Small intestine (tissue), 7 donors: ENCODE results near the gene ZNF318. TPM values are rescaled to one million over a fixed set of nuclear protein-coding genes. Genes with fewer than 3 reads are reported as not detected.

Experiments used
- DNase-seq, 2 donors: peaks; one replicate each; pipeline versions ENCODE4 v3.0.0 to v3.0.0-alpha.2; 2013
- FAIRE-seq: peaks from 2 replicates; lab custom pipeline; 2012; peaks lifted over from hg19 to GRCh38; lab: Jason Lieb, UNC
- H3K27ac ChIP-seq, 3 donors: one replicate each; pipeline ENCODE4 v1.5.1; 2013; ENCODE audit warnings: low read length in 2 of 3, mild to moderate bottlenecking in 2 of 3, control low read depth in 1 of 3, inconsistent platforms in 1 of 3, low read depth in 1 of 3, moderate library complexity in 1 of 3
- H3K27me3 ChIP-seq, 3 donors: one replicate each; pipeline ENCODE4 v1.6.1; 2013; ENCODE audit warnings: low read length in 3 of 3, inconsistent platforms in 1 of 3; ENCODE audit not compliant: control insufficient read depth in 3 of 3, insufficient read depth in 3 of 3
- H3K36me3 ChIP-seq, 3 donors: one replicate each; pipeline ENCODE4 v1.6.1; 2013; ENCODE audit warnings: low read length in 3 of 3, inconsistent platforms in 1 of 3, low read depth in 1 of 3, mild to moderate bottlenecking in 1 of 3, moderate library complexity in 1 of 3; ENCODE audit not compliant: control insufficient read depth in 3 of 3, insufficient read depth in 2 of 3
- H3K4me1 ChIP-seq, 3 donors: one replicate each; pipeline ENCODE4 v1.6.1; 2013; ENCODE audit warnings: low read length in 2 of 3, inconsistent platforms in 1 of 3, low read depth in 1 of 3, mild to moderate bottlenecking in 1 of 3, moderate library complexity in 1 of 3; ENCODE audit not compliant: control insufficient read depth in 3 of 3, insufficient read depth in 2 of 3
- H3K4me3 ChIP-seq, 3 donors: one replicate each; pipeline ENCODE4 v1.5.1; 2013; ENCODE audit warnings: low read length in 3 of 3, control low read depth in 1 of 3, inconsistent platforms in 1 of 3, low read depth in 1 of 3, mild to moderate bottlenecking in 1 of 3, moderate library complexity in 1 of 3
- H3K9me3 ChIP-seq, 2 donors: one replicate each; pipeline ENCODE4 v1.6.1; 2013; ENCODE audit warnings: low read depth in 1 of 2, low read length in 1 of 2; ENCODE audit not compliant: control insufficient read depth in 2 of 2, insufficient read depth in 1 of 2
- WGBS, 3 donors: extraction: QIAGEN DNeasy Blood & Tissue Kit; methylation state at CpG; one replicate each; pipeline ENCODE4 v1.1.7; 2013; 5-methylcytosine and 5-hydroxymethylcytosine counted together
- polyA plus RNA-seq, 4 donors: library from polyadenylated mRNA; stranded (reverse) in 3 of 4; unstranded in 1 of 4; fragments of 200-250 nt in 3 of 4; fragments of 120-200 nt in 1 of 4; gene quantifications; one replicate each; pipeline versions ENCODE4 v1.2.1 to v1.2.3, GENCODE V29; 2013
- donor health status: healthy with polysubstance abuse.
- donor health status: control.
- donor health status: control.
- donor health status: Bipolar disorder and iron deficiency.
- donor health status: healthy.

The ZNF318 gene
- polyA plus RNA-seq, 4 donors: 3.5 to 18.1 (median 5.0) TPM

- H3K4me1 ChIP-seq: peaks cover 0 to 35% (median 2%) of the 10 kb centered on the region in 3 donors
- H3K9me3 ChIP-seq: no peaks in the 10 kb centered on the region
- DNase-seq: no peak
- H3K36me3 ChIP-seq: no peaks in the 10 kb centered on the region
- no peak for FAIRE-seq
- H3K4me3 ChIP-seq: no peak overlapping the region
- H3K27me3 ChIP-seq: no peaks in the 10 kb centered on the region
- H3K27ac ChIP-seq: no peak overlapping the region
- 91 to 96% (median 93%) methylated on average over 3 of the region's 3 CpGs for WGBS, 3 donors
Measured at GRCh38 chr6:43293698-43294097, 75.7 kb downstream of the ZNF318 start.

DNA sequence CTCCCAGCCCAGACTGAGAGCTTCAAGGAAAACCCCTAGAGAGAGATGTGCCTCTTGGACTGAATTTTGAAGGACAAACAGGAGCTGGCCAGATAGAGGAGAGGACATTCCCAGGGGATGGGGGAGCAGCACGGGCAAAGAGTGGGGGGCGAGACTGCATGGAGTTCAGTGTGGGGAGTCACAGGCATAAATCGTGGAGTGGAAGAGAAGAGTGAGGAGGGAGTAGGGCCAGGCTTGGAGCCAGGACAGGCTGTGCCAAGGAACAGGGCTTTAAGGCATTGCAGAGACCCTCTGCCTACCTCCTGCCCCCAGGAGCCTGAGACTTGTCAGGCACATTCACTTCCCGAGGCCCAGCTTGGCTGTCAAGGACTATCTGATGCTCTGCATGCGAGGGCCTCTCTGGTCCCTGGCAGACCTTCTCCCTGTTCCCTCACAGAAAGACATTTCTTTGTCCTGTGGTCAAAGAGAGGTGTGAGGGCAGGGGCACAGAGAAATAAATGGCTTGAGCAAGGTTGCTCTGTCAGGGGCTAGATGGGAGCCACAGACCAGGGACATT lies 76.6 kb downstream of the ZNF318 start:
- H3K9me3 ChIP-seq: no peaks in the 10 kb centered on the region
- WGBS, 3 donors: 81 to 92% (median 86%) methylated on average over 5 of the region's 5 CpGs
- H3K4me1 ChIP-seq: peaks cover 0 to 32% (median 2%) of the 10 kb centered on the region in 3 donors
- DNase-seq (no peak), FAIRE-seq (no peak)
- H3K27ac ChIP-seq: no peak overlapping the region
- no peaks in the 10 kb centered on the region for H3K27me3 ChIP-seq
- H3K4me3 ChIP-seq: no peak overlapping the region
- H3K36me3 ChIP-seq: no peaks in the 10 kb centered on the region

- peaks cover 0 to 32% (median 2%) of the 10 kb centered on the region in 3 donors for H3K4me1 ChIP-seq
- no peaks in the 10 kb centered on the region for H3K36me3 ChIP-seq
- no peaks in the 10 kb centered on the region for H3K9me3 ChIP-seq
- DNase-seq (no peak), FAIRE-seq (no peak)
- no peak overlapping the region for H3K27ac ChIP-seq
- H3K27me3 ChIP-seq: no peaks in the 10 kb centered on the region
- H3K4me3 ChIP-seq: no peak overlapping the region
- WGBS, 3 donors: 92 to 96% (median 94%) methylated on average over 6 of the region's 6 CpGs
Measured at GRCh38 chr6:43292341-43292740, 77.1 kb downstream of the ZNF318 start.

GRCh38 chr6:43291708-43292107 lies 77.7 kb downstream of the ZNF318 start:
- peak in 1 of 2 donors; percentile 75 for DNase-seq
- H3K4me3 ChIP-seq: no peak overlapping the region
- no peak overlapping the region for H3K27ac ChIP-seq
- no peak for FAIRE-seq
- H3K36me3 ChIP-seq: no peaks in the 10 kb centered on the region
- H3K9me3 ChIP-seq: no peaks in the 10 kb centered on the region
- no peaks in the 10 kb centered on the region for H3K27me3 ChIP-seq
- peaks cover 0 to 34% (median 2%) of the 10 kb centered on the region in 3 donors for H3K4me1 ChIP-seq
- WGBS, 3 donors: 61 to 83% (median 68%) methylated on average over 2 of the region's 2 CpGs

DNA sequence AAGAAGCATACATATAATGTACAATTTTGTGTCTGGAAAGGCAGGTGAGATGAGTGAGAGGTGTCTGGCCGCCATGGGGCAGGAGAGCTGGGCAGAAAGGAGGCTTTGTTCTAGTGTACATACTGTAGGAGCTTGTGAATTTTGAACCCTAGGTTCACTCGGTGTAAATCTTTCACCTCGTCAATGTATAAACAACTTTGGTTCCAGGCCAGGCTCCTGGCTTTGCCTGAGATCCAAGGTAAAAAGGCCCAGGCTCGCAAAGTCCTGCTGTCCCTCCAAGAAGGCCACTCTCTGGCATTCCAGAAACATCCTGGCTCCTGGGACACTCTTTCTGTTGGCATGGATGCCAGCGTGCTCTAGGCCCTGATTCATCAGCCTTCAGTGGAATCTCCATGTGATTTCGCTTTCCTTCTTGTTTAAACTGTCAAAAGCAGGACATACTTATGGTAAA lies 78.5 kb downstream of the ZNF318 start:
- Histone ChIP-seq H3K36me3 (no peaks in the 10 kb centered on the region), H3K9me3 (no peaks in the 10 kb centered on the region), H3K27ac (peak overlapping the region in 2 of 3 donors; percentile 49 to 62), H3K4me1 (peaks cover 0 to 37% (median 2%) of the 10 kb centered on the region in 3 donors), H3K27me3 (no peaks in the 10 kb centered on the region), H3K4me3 (no peak overlapping the region)
- DNase-seq (peak in 1 of 2 donors; percentile 70), FAIRE-seq (no peak)
- 28 to 65% (median 51%) methylated on average over 6 of the region's 6 CpGs for WGBS, 3 donors

DNA sequence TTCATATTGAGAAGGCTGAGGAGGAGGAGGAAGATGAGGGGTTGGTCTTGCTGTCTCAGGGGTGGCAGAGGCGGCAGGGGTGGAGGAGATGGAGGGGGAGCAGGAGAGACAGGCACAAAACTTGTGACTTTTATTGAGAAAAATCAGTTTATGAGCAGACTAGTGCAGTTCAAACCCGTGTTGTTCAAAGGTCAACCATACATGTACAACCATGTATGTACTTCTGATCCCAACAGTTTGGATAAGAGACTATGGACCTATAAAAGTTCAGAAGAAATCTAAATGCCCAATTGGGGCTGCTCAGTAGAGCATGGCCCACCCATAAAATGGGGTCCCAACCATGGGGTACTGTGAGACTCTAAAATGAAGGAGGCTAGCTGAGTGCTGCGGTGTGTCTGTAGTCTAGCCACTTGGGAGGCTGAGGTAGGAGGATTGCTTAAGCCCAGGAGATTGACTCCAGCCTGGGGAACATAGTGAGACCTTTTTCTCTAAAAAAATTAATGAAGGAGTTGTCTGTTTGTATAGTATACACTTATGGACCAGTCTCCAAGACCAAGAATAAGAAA lies 79.0 kb downstream of the ZNF318 start:
- Histone ChIP-seq H3K27ac (peak overlapping the region in 2 of 3 donors; percentile 49 to 62), H3K9me3 (no peaks in the 10 kb centered on the region), H3K36me3 (no peaks in the 10 kb centered on the region), H3K27me3 (no peaks in the 10 kb centered on the region), H3K4me1 (peaks cover 0 to 42% (median 2%) of the 10 kb centered on the region in 3 donors), H3K4me3 (no peak overlapping the region)
- no peak for FAIRE-seq
- peak; percentile 52 to 82 for DNase-seq
- WGBS, 3 donors: 61 to 72% (median 70%) methylated on average over 3 of the region's 3 CpGs

DNA sequence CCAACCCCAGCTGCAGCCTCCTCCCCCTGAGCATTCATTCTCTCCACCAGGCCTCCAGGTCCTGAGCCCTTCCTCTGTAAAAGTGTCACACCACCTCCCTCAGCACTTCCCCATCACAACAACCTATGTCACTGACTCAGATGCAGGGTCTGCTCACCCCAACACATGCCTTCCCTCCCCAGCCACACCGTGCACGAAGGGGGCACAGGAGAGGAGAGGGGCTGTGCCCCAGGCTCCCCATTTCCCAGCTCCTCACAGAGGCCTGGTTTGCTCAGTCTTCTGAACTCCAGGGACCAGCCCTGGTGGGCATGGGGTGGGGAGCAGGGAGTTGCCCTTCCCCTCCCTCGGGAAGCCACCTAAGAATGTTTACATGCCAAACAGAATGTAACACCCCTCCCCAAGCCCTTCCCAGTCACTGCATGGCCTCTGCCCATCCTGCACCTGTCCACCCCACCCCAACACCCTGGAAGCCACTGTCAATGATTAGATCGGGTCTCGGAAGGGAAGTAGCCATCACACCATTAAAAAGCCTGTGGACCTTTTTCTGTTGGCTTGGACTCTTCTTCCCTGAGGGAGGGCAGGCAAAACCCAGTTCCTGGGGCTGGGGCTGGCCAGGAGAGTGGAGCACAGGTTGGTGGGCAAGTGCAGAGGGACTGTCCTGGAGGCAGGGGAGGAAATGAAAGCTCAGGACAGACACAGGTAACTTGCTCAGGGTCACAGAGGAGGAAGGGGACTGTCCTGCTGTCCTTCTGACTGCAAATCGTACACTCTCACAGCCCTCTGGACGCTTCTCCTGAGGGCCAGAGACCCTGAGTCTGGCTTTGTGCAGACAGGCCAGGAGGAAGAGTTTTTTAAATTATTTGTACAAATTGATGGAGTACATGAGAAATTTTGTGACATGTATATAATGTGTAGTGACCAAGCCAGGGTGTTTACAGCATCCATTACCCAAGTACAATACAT lies 81.4 kb downstream of the ZNF318 start:
- no peaks in the 10 kb centered on the region for H3K9me3 ChIP-seq
- no peaks in the 10 kb centered on the region for H3K27me3 ChIP-seq
- H3K27ac ChIP-seq: peak overlapping the region in 1 of 3 donors; percentile 11
- FAIRE-seq: no peak
- H3K4me1 ChIP-seq: peaks cover 0 to 41% (median 2%) of the 10 kb centered on the region in 3 donors
- no peak for DNase-seq
- WGBS, 3 donors: 49 to 65% (median 56%) methylated on average over 7 of the region's 7 CpGs
- no peak overlapping the region for H3K4me3 ChIP-seq
- no peaks in the 10 kb centered on the region for H3K36me3 ChIP-seq

GRCh38 chr6:43286980-43287716 lies 82.3 kb downstream of the ZNF318 start:
- no peaks in the 10 kb centered on the region for H3K27me3 ChIP-seq
- H3K27ac ChIP-seq: peak overlapping the region in 1 of 3 donors; percentile 11
- no peaks in the 10 kb centered on the region for H3K36me3 ChIP-seq
- FAIRE-seq (no peak), DNase-seq (no peak)
- H3K4me1 ChIP-seq: peaks cover 0 to 42% (median 2%) of the 10 kb centered on the region in 3 donors
- no peaks in the 10 kb centered on the region for H3K9me3 ChIP-seq
- H3K4me3 ChIP-seq: no peak overlapping the region
- WGBS, 3 donors: 65 to 69% (median 68%) methylated on average over 10 of the region's 10 CpGs
